ENCODE results near the gene HLX.

DNA sequence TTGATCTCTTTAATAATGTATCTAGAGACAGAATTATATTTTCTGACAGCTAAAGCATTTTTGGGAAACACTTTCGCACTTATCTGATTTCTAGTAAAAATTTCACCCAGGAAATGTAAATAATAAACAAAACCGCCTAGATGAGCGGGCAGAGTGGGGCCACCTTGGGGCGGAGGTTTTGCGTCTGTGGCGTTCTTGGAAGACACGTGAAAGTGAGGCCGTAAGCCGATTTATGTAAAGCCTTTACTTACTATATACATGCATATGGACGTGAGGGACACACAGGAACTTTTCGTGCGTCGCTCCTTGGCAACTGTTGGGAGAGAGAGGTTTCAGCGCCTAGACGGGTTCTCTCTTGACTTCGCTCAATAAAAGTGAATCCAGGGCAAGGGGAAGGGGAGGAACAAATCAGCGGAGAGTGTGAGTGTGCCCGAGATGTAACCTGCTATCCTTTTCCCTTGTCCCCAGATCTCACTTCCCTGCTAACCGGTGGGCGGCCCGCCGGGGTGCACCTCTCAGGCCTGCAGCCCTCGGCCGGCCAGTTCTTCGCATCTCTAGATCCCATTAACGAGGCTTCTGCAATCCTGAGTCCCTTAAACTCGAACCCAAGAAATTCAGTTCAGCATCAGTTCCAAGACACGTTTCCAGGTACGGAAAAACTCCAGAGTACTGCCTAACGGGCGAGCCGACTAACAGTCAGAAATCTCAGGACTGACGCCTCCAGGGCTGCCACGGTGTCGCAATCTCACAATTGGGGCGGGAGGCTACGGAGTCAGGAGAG is 1.7 kb downstream of the HLX start:
- TF ChIP-seq, protein P1, sequence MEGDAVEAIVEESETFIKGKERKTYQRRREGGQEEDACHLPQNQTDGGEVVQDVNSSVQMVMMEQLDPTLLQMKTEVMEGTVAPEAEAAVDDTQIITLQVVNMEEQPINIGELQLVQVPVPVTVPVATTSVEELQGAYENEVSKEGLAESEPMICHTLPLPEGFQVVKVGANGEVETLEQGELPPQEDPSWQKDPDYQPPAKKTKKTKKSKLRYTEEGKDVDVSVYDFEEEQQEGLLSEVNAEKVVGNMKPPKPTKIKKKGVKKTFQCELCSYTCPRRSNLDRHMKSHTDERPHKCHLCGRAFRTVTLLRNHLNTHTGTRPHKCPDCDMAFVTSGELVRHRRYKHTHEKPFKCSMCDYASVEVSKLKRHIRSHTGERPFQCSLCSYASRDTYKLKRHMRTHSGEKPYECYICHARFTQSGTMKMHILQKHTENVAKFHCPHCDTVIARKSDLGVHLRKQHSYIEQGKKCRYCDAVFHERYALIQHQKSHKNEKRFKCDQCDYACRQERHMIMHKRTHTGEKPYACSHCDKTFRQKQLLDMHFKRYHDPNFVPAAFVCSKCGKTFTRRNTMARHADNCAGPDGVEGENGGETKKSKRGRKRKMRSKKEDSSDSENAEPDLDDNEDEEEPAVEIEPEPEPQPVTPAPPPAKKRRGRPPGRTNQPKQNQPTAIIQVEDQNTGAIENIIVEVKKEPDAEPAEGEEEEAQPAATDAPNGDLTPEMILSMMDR (IDR thresholded peaks at IDR 0.05), result no peak
- no peak for TF ChIP-seq POLR2A (IDR thresholded peaks at IDR 0.05)

Data from vagina (tissue), 2 donors.